SHP77 treated with DMSO at 0.1 percent for 48 hours (cell line): ENCODE results near the gene E2F2.

Experiments used
- DNase-seq: peaks from one replicate; lab custom pipeline; 2025; lab: John Stamatoyannopoulos, UW

E2F2 gene

DNA sequence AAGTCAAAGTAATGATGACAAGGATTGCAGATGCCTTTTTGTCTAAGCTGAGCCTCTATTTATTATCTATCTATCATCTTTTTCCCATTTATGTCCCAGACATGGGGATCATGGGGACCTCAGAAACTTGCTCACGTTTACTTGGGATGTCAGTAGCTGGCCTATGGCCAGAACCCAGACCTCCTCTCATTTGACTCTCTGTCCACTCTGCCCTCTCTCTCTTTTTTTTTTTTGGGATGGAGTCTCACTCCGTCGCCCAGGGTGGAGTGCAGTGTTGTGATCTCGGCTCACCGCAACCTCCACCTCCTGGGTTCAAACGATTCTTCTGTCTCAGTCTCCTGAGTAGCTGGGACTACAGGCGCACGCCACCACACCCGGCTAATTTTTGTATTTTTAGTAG, 32.0 kb upstream of the E2F2 start:
- DNase-seq = no peak

GRCh38 chr1:23562137-23562876, 31.3 kb upstream of the E2F2 start:
- DNase-seq = peak; percentile 91

DNA sequence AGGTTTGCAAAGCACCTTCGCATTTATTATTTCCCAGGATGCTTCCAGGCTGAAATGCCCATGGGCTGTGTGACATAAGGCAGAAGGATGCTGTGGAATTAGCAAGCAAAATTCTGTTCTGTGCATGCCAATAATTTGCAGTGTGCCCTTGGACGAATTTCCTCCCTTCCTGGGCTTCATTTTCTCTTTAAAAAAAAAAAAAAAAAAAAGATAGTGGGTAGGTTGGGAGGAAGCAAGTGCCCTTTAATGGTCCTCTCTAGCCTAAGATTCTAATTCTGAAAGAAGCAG, 30.7 kb upstream of the E2F2 start:
- DNase-seq = no peak

DNA sequence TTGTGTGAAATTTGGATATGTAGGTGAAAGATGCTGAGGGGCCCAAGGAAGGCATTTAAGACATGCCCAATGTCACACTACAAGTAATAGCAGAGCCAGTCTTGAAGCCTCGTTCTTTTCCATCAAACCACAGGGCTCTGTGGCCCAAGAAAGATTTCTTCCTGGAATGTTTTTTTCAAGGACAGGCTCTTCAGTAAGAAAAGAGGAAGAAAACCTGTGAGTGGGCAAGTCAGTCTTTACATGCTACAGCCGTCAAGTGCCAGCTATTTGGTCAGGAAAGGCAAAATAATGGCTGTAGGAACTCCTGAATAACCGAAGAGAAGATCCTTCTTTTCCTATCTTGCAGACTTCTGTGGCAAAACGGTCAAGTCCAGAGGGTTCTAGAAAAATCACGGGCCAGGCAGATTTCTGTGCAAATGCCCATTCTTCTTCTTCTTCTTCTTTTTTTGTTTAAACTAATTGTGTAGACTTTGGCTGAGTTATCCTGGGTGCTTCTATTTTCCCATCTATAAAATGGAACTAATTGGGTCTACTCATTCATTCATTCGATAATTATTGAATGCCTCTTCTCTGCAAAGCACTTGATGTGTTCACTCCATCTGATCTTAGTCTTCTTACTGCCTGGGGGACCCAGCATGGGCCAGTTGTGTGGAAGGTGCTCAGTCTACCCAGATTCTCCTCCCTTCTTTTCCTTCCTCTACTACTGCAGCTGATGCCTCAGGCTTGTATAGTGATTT, 30.2 kb upstream of the E2F2 start:
- DNase-seq = no peak

- no peak for DNase-seq
Measured at GRCh38 chr1:23559985-23560741, 29.1 kb upstream of the E2F2 start.

DNA sequence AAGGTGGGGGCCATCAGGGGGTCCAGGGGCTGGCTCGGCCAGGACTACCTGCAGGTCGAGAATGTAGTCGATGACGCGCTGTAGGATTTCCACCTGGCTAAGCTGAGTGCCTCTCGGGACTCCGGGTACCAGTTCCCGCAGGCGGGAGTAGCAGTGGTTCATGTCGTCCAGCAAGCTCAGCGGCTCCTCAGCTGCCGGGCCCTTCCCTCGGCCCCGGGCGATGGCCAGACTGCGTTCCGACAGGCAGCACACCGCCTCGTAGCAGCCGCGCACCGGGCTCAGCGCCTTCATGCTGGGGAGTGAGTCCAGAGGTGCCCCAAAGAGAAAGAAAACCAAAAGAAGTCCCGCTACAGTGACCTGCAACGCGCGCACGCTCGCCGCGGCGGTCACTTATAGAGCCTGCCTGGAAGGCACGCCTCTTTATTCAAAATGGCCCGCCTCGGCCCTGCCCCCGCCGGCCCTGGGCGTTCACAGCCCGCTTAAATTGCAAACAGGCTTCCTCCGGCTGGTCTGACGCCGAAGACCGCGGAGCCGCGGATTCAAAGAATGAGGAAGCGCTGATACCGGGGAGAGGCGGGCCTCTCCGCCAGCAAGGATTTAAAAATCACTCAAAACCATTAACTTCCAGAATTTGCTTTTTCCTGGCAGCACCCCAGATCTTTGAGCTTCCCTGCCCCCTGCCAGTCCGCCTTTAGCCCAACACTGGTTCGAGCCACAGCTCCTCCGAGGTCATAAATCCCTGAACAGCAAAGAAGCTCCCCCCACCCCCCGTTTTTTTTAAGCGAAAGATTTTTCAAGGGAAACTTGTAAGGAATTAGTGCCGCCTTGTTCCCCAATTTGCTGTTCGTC, 28.3 kb upstream of the E2F2 start, which contains the start of gene ID3:
TSS of gene ID3 (minus strand) at position 366 of the 849 bp plus-strand sequence. CDS start at position 291, 75 bp downstream.
- peak; percentile 73 for DNase-seq

GRCh38 chr1:23558872-23559135, 27.8 kb upstream of the E2F2 start:
- DNase-seq = no peak

- DNase-seq = no peak
Measured at GRCh38 chr1:23558140-23558871, 27.3 kb upstream of the E2F2 start.

DNA sequence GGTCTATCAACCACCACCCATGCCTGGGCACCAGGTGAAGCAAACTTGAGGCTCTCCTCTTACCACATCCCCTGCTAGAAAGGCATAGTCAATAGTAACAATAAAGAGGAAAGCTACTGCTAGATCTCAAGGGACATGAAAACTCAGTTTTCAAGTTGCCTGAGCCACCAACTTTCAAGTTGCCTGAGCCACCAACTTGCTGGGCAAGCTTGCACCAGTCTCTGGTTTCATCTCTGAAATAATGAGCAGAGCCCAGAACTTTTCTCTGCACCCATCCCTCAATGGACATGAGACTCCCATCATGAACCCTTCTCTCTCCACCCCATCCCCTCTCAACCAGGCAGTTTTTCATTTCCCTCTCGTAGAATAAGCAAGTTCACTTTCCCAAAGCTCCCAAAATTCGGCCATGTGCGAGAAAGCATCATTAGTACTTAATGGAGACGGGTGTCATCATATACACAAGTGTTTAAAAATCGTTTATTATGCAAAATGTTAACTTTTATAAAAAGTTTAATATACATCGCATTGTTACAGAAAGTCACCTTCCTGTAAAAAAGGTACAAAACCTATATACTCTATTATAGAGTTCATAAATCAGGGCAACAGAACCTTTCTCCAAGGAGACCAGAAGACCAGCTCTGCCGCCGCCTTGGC, 26.6 kb upstream of the E2F2 start:
- DNase-seq = no peak

DNA sequence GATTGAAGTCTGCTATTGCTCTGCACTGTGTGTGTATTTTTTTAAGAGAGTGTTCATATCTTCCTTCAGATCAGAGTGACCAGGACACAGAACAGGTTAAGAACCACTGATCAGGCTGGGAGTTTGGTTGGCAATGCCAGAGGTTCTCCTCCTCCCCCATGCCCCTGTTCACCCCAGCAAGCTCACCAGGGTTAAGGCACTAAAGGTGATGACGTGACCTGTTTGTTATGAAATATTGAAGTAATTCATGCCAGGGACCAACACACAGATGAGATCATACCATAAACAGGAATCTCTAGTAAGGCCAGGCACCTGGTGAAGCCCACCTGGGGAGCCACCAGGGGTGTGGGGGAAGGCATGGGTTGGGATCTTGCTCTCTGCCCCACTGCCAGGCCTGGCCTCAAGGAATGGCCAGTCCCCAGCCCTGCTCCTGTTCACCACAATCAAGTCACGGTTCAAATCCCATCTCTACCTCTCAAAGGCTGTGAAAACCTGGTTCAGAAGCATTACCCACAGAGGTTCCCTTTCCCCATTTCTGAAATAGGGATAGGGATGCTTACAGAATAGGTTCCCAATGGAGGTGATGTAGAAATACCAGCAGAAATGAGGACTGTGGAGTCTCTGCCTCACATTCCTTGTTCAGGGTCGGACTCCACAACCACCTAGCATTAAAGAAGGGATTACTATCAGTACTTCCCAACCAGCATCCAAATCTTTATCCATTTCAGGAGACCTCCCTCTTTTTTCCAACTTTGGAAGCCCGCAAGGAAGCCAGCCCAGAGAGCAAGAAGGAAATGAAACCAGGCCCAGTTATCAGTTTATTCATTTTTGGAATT, 25.8 kb upstream of the E2F2 start:
- no peak for DNase-seq

DNA sequence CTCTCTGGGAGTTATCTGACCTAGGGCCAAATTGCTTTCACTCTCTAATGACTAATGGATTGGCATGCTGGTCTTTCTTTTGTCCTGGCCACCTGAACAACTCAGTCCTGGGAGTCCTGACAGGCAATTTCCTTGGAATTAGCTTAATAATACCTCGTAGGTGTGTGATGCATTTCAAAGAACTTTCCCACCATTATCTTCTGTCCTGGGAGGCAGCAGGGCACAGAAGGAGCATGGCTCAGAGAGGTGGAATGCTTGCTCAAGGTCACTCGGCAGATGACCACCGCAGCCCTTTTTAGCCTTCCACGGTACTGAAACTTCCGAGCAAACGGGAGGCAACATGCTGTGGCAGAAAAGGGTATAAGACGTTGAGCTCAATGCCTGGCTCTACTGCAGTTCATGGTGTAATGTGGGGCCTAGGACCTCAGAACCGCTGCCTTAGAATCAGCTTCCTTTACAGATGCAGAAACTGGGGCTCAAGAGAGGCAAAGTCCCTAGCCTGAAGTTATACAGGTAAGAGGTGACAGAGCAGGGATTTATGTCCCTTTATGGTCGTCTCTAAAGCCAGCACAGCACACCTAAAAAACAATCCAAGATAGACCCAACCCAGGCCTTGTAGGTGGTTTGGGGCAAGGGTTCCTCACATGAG, 25.1 kb upstream of the E2F2 start:
- no peak for DNase-seq

- DNase-seq = peak; percentile 65
Measured at GRCh38 chr1:23555270-23555985, 24.4 kb upstream of the E2F2 start.

DNA sequence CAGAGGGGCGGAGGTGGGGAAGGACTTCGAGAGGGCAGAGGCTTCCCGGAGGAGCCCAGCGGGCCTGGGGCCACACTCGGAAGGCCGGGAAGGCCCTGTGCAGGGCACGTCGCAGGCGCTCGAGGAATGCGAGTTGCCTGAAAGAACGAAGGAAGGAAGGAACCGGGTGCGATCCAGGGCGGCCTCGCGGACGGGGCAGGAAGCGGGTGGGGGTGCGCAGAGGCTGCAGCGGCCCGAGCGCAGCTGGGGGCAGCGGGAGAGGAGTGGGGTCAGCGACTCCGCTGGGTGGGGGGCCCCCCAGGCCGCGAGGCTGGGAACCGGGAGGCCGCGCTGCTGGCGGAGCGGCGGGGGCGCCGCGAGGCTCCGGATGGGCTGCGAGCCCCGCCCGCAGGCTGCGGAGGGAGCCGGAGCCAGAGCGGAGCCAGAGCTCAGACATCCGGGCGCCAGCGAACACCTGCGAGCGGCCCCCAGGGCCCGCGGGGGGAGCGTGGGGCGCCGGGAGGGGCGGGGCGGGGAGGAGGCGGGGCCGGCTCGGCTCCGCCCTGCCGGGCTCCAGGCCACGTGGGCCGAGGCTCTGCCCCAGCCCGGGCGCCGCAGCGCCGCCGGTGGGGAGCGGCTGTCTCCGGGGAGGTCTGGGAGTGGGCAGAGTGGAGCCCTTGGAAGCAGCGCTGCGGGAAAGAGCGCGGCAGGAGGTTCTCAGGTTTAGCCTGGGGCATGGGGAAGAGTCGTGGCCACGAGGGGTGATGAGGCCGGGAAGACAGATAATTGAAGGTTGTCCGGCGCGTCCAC, 23.6 kb upstream of the E2F2 start:
- DNase-seq = peak; percentile 81

DNA sequence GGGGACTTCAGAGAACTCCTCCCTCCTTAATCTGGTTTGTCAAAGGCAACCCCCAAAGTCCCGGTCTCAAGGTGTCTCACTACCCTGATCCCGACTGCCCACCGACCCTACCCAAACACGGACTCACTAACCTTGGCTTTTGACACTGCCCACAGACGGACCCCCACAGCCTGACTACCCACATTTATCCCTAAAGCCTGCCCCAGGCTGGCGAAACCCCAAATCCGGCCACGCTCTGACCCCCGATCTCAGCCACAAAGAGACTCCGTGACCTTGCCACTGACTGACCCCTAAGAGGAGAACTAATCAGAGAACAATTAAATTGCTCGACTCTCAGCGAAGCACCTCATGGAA, 23.1 kb upstream of the E2F2 start:
- DNase-seq = no peak

- no peak for DNase-seq
Measured at GRCh38 chr1:23553231-23554126, 22.4 kb upstream of the E2F2 start.

- no peak for DNase-seq
Measured at GRCh38 chr1:23551849-23552248, 20.8 kb upstream of the E2F2 start.

DNA sequence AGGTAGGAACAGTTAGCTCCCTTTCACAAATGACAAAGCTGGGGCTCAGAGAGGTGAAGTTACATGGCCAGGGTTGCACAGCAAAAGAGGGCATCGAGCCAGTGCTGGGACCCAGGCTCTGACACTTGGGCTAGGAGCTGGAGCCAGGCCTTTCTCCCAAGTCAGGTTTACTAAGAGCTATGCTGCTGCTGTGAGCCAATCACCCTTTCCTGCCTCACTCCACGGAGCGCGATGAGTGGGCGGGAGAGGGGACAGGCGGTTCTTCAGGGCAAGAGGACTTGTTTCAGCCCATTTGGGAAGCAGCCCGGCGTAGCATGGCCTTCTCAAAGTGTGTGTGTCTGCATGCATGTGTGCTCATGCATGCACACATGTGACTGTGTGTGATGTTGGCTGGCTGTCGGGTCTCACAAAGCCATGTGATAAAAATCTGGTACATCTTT, 17.7 kb upstream of the E2F2 start:
- no peak for DNase-seq
